Measurements from ENCODE around the gene CDKL1. TPM values are rescaled to one million over a fixed set of nuclear protein-coding genes. Genes with fewer than 3 reads are reported as not detected.
A peak's percentile ranks its signal among the peaks of the same experiment; 100 is the strongest.

Gene CDKL1
- total RNA-seq, 1 experiment from 2014 or later: 5.4 TPM

DNA sequence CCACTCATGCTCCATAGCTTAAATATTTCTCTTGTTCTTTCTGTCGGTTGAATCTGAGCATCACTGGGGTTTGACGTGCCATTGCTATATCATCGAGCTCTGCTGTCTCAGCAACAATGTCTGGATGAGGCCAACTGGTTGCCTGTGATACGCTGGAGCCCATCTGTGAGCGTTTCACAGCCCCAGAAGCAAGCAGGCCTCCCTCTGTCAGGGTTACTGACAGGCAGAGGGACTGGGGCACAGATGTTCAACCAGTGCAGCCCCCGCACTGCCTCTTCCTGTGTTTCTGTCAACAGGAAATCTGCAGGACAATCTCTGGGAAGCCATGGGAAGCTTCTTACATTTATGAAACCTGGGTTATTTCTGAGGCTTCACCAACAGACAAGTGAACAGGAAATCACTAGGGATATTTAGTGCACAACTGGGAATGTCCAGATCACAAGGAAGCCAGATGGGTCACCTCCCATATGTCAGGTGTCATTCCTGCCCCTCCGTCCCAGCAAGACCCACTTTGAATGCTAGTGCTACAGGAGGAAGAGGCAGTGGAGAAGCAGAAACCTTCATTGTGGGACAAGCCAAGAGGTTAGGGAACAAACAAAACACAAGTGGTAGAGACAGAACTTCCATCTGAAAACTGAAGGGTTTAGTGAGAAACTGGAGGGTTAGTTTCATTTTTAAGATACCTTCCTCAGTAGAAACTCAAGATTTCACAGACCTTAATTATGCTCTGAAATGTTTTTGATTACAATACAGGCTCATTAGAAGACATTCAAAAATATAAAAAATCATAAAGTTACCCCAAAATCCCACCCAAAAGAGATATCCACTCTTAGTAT lies 60.5 kb downstream of the CDKL1 start:
- no peaks in the 10 kb centered on the region for H3K27me3 ChIP-seq (replicated peaks; ENCODE audit: control insufficient read depth, insufficient read depth, low read length)
- H3K9me3 ChIP-seq: no peaks in the 10 kb centered on the region
- peaks cover 5% of the 10 kb centered on the region for H3K36me3 Mint-ChIP-seq (ENCODE audit: insufficient read depth, unreplicated experiment)
- no peak overlapping the region for H3K27ac Mint-ChIP-seq (ENCODE audit: unreplicated experiment)
- H3K36me3 ChIP-seq (ENCODE audit: control insufficient read depth, insufficient read depth, low read length): no peaks in the 10 kb centered on the region
- POLR2A ChIA-PET: no interaction called here
- TF ChIP-seq, protein P1, sequence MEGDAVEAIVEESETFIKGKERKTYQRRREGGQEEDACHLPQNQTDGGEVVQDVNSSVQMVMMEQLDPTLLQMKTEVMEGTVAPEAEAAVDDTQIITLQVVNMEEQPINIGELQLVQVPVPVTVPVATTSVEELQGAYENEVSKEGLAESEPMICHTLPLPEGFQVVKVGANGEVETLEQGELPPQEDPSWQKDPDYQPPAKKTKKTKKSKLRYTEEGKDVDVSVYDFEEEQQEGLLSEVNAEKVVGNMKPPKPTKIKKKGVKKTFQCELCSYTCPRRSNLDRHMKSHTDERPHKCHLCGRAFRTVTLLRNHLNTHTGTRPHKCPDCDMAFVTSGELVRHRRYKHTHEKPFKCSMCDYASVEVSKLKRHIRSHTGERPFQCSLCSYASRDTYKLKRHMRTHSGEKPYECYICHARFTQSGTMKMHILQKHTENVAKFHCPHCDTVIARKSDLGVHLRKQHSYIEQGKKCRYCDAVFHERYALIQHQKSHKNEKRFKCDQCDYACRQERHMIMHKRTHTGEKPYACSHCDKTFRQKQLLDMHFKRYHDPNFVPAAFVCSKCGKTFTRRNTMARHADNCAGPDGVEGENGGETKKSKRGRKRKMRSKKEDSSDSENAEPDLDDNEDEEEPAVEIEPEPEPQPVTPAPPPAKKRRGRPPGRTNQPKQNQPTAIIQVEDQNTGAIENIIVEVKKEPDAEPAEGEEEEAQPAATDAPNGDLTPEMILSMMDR (IDR thresholded peaks at IDR 0.05; ENCODE audit: insufficient read depth in 1 of 2, low read depth in 1 of 2, low read length in 1 of 2, severe bottlenecking in 1 of 2, unreplicated experiment in 1 of 2): no peak
- CTCF ChIA-PET: interaction anchor here (1.1 kb wide), 1 partner anchor 24 kb away, joined by 3 read pairs; no protein-coding TSS in a partner anchor
- intact Hi-C loops (cut with micrococcal nuclease; ENCODE audit: unreplicated experiment): no loop called here
- H3K4me1 ChIP-seq: peaks cover 11% of the 10 kb centered on the region
- no peak overlapping the region for H3K4me3 ChIP-seq (ENCODE audit: low read depth, low read length)
- H3K27me3 Mint-ChIP-seq (ENCODE audit: insufficient read depth, unreplicated experiment): no peaks in the 10 kb centered on the region
- no peaks in the 10 kb centered on the region for H3K9me3 Mint-ChIP-seq (ENCODE audit: unreplicated experiment)
- peaks cover 12% of the 10 kb centered on the region for H3K4me1 Mint-ChIP-seq (ENCODE audit: low read depth, unreplicated experiment)
- DNase-seq: no peak
- no peak overlapping the region for H3K4me3 Mint-ChIP-seq (ENCODE audit: unreplicated experiment)
- BruUV-seq (replicated peaks): no TSS peak

DNA sequence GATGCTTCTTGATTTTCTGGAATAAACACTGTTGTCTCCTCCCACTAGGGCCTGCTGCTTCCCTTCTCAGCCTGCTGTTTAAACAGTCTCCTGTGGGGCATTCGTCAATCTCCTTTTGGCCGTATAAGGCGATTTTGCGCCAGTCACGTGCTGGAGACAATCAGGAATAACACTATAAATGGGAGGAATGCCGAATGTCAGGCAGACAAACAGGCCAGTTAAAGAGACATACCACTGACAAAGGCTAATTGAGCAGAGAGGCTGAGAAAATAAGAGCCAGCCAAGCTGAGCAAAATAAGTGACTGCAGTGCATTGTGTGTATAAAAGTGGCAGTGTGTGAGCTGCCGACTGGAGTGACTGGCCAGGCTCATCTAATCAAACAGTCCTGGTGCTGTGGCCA lies 61.3 kb downstream of the CDKL1 start:
- H3K36me3 Mint-ChIP-seq (ENCODE audit: insufficient read depth, unreplicated experiment): peaks cover 5% of the 10 kb centered on the region
- H3K4me1 Mint-ChIP-seq (ENCODE audit: low read depth, unreplicated experiment): peaks cover 12% of the 10 kb centered on the region
- intact Hi-C loops (cut with micrococcal nuclease; ENCODE audit: unreplicated experiment): no loop called here
- H3K27me3 ChIP-seq (replicated peaks; ENCODE audit: control insufficient read depth, insufficient read depth, low read length): no peaks in the 10 kb centered on the region
- no peak overlapping the region for H3K4me3 Mint-ChIP-seq (ENCODE audit: unreplicated experiment)
- CTCF ChIA-PET: interaction anchor here (0.6 to 1.1 kb wide), 4 partner anchors 15 to 126 kb away, joined by 3 to 4 read pairs (median 4); no protein-coding TSS in a partner anchor
- H3K9me3 ChIP-seq: no peaks in the 10 kb centered on the region
- TF ChIP-seq, protein P1 (IDR thresholded peaks at IDR 0.05; ENCODE audit: insufficient read depth in 1 of 2, low read depth in 1 of 2, low read length in 1 of 2, severe bottlenecking in 1 of 2, unreplicated experiment in 1 of 2): no peak
- no peak overlapping the region for H3K4me3 ChIP-seq (ENCODE audit: low read depth, low read length)
- H3K4me1 ChIP-seq: peaks cover 11% of the 10 kb centered on the region
- no peak overlapping the region for H3K27ac Mint-ChIP-seq (ENCODE audit: unreplicated experiment)
- no TSS peak for BruUV-seq (replicated peaks)
- DNase-seq: peak; percentile 24 to 42
- POLR2A ChIA-PET: interaction anchor here (0.6 kb wide), 1 partner anchor 23 kb away, joined by 4 read pairs; no protein-coding TSS in a partner anchor
- H3K36me3 ChIP-seq (ENCODE audit: control insufficient read depth, insufficient read depth, low read length): no peaks in the 10 kb centered on the region
- H3K27me3 Mint-ChIP-seq (ENCODE audit: insufficient read depth, unreplicated experiment): no peaks in the 10 kb centered on the region
- H3K9me3 Mint-ChIP-seq (ENCODE audit: unreplicated experiment): no peaks in the 10 kb centered on the region

DNA sequence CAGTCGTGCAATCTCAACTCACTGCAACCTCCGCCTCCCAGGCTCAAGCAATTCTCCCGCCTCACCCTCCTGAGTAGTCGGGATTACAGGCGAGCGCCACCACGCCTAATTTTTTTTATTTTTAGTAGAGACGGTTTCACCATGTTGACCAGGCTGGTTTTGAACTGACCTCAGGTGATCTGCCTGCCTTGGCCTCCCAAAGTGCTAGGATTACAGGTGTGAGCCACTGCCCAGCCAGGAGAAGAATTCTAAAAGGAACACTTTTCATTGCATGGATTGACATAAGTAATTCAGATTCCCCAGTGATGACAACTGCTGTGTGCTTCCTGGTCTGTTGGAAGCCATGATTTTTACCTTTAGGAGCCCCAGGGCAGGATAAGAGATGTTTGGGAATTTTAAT lies 62.5 kb downstream of the CDKL1 start:
- Mint-ChIP-seq H3K36me3 (ENCODE audit: insufficient read depth, unreplicated experiment) (peaks cover 5% of the 10 kb centered on the region), H3K9me3 (ENCODE audit: unreplicated experiment) (no peaks in the 10 kb centered on the region), H3K4me3 (ENCODE audit: unreplicated experiment) (no peak overlapping the region), H3K27me3 (ENCODE audit: insufficient read depth, unreplicated experiment) (no peaks in the 10 kb centered on the region), H3K4me1 (ENCODE audit: low read depth, unreplicated experiment) (peaks cover 12% of the 10 kb centered on the region), H3K27ac (ENCODE audit: unreplicated experiment) (no peak overlapping the region)
- ChIA-PET POLR2A (no interaction called here), CTCF (no interaction called here)
- no peak for DNase-seq
- H3K27me3 ChIP-seq (replicated peaks; ENCODE audit: control insufficient read depth, insufficient read depth, low read length): no peaks in the 10 kb centered on the region
- no TSS peak for BruUV-seq (replicated peaks)
- H3K4me3 ChIP-seq (ENCODE audit: low read depth, low read length): no peak overlapping the region
- no peaks in the 10 kb centered on the region for H3K36me3 ChIP-seq (ENCODE audit: control insufficient read depth, insufficient read depth, low read length)
- peaks cover 11% of the 10 kb centered on the region for H3K4me1 ChIP-seq
- H3K9me3 ChIP-seq: no peaks in the 10 kb centered on the region
- TF ChIP-seq, protein P1 (IDR thresholded peaks at IDR 0.05; ENCODE audit: insufficient read depth in 1 of 2, low read depth in 1 of 2, low read length in 1 of 2, severe bottlenecking in 1 of 2, unreplicated experiment in 1 of 2): no peak
- intact Hi-C loops (cut with micrococcal nuclease; ENCODE audit: unreplicated experiment): no loop called here
